ENCODE results near the gene GAB3. TPM values are rescaled to one million over a fixed set of nuclear protein-coding genes. Genes with fewer than 3 reads are reported as not detected.
A peak's percentile ranks its signal among the peaks of the same experiment; 100 is the strongest.

The GAB3 gene
- polyA plus RNA-seq, 3 donors, result 6.2 to 44.0 (median 9.5) TPM

- intact Hi-C loops (cut with micrococcal nuclease), result no loop called here
- H3K27ac Mint-ChIP-seq, result peak overlapping the region; percentile 21 to 92 (median 74)
- Histone ChIP-seq H3K4me1 (ENCODE audit: control insufficient read depth in 1 of 2, insufficient read depth in 2 of 2, low read length in 2 of 2) (peaks cover 98 to 99% of the 10 kb centered on the region in 2 donors), H3K27me3 (ENCODE audit: control insufficient read depth in 2 of 2, insufficient read depth in 2 of 2, low read length in 2 of 2) (no peaks in the 10 kb centered on the region), H3K9me3 (replicated peaks in 1 of 2; ENCODE audit: control insufficient read depth in 1 of 2, insufficient read depth in 1 of 2, low read length in 2 of 2) (no peaks in the 10 kb centered on the region), H3K79me2 (ENCODE audit: insufficient read depth, low read length) (peaks cover 89% of the 10 kb centered on the region), H3K36me3 (replicated peaks in 1 of 2; ENCODE audit: control insufficient read depth in 1 of 2, insufficient read depth in 2 of 2, low read length in 2 of 2) (no peaks in the 10 kb centered on the region), H3K4me3 (replicated peaks in 1 of 3; ENCODE audit: low read depth in 2 of 3, low read length in 3 of 3) (peak overlapping the region in 1 of 3 experiments; percentile 1), H4K20me1 (ENCODE audit: insufficient read depth, low read length) (no peaks in the 10 kb centered on the region), H2AFZ (ENCODE audit: insufficient read depth, low read depth, low read length, poor library complexity, severe bottlenecking) (no peak overlapping the region), H3K4me2 (replicated peaks; ENCODE audit: extremely low read depth, low read length, poor library complexity, severe bottlenecking) (peak overlapping the region; percentile 16), H3K27ac (ENCODE audit: low read depth in 1 of 2, low read length in 2 of 2) (peak overlapping the region in 1 of 2 donors; percentile 83), H3K9ac (ENCODE audit: insufficient read depth, low read length, poor library complexity, severe bottlenecking) (no peak overlapping the region)
- peaks cover 0 to 3% (median 0%) of the 10 kb centered on the region in 7 donors for H3K9me3 Mint-ChIP-seq
- TF ChIP-seq, protein P1, sequence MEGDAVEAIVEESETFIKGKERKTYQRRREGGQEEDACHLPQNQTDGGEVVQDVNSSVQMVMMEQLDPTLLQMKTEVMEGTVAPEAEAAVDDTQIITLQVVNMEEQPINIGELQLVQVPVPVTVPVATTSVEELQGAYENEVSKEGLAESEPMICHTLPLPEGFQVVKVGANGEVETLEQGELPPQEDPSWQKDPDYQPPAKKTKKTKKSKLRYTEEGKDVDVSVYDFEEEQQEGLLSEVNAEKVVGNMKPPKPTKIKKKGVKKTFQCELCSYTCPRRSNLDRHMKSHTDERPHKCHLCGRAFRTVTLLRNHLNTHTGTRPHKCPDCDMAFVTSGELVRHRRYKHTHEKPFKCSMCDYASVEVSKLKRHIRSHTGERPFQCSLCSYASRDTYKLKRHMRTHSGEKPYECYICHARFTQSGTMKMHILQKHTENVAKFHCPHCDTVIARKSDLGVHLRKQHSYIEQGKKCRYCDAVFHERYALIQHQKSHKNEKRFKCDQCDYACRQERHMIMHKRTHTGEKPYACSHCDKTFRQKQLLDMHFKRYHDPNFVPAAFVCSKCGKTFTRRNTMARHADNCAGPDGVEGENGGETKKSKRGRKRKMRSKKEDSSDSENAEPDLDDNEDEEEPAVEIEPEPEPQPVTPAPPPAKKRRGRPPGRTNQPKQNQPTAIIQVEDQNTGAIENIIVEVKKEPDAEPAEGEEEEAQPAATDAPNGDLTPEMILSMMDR (IDR thresholded peaks at IDR 0.05), result no peak
- peaks cover 7 to 14% of the 10 kb centered on the region in 2 donors for H3K36me3 Mint-ChIP-seq
- H3K27me3 Mint-ChIP-seq (ENCODE audit: low read depth in 3 of 3), result no peaks in the 10 kb centered on the region
- no CpG with 5 or more reads among the region's 3 CpGs for WGBS (ENCODE audit: insufficient coverage)
- H3K4me1 Mint-ChIP-seq, result peaks cover 98% of the 10 kb centered on the region
- DNase-seq, result peak in 2 of 3 donors; percentile 16 to 34
- no peak overlapping the region for H3K4me3 Mint-ChIP-seq
Observed at GRCh38 chrX:154727871-154728270, 23.0 kb downstream of the GAB3 start.

GRCh38 chrX:154727418-154727817 lies 23.5 kb downstream of the GAB3 start:
- peaks cover 93 to 97% of the 10 kb centered on the region in 2 donors for H3K4me1 ChIP-seq (ENCODE audit: control insufficient read depth in 1 of 2, insufficient read depth in 2 of 2, low read length in 2 of 2)
- H3K9ac ChIP-seq (ENCODE audit: insufficient read depth, low read length, poor library complexity, severe bottlenecking), result no peak overlapping the region
- no peak overlapping the region for H3K4me3 Mint-ChIP-seq

More at GRCh38 chrX:154727418-154727817, 23.5 kb downstream of the GAB3 start:
- intact Hi-C loops (cut with micrococcal nuclease), result no loop called here
- Mint-ChIP-seq H3K27ac (peak overlapping the region in 5 of 7 donors; percentile 3 to 82 (median 57)), H3K36me3 (peaks cover 10 to 14% of the 10 kb centered on the region in 2 donors), H3K27me3 (ENCODE audit: low read depth in 3 of 3) (no peaks in the 10 kb centered on the region), H3K9me3 (peaks cover 0 to 3% (median 0%) of the 10 kb centered on the region in 7 donors), H3K4me1 (peaks cover 96% of the 10 kb centered on the region)
- no peak for DNase-seq
- H3K4me2 ChIP-seq (replicated peaks; ENCODE audit: extremely low read depth, low read length, poor library complexity, severe bottlenecking), result peak overlapping the region; percentile 16
- no peaks in the 10 kb centered on the region for H3K9me3 ChIP-seq (replicated peaks in 1 of 2; ENCODE audit: control insufficient read depth in 1 of 2, insufficient read depth in 1 of 2, low read length in 2 of 2)
- TF ChIP-seq, protein P1 (IDR thresholded peaks at IDR 0.05), result no peak
- H3K36me3 ChIP-seq (replicated peaks in 1 of 2; ENCODE audit: control insufficient read depth in 1 of 2, insufficient read depth in 2 of 2, low read length in 2 of 2), result no peaks in the 10 kb centered on the region
- peak overlapping the region in 1 of 2 donors; percentile 83 for H3K27ac ChIP-seq (ENCODE audit: low read depth in 1 of 2, low read length in 2 of 2)
- WGBS (ENCODE audit: insufficient coverage), result no CpG with 5 or more reads among the region's 1 CpG
- H3K79me2 ChIP-seq (ENCODE audit: insufficient read depth, low read length), result peaks cover 89% of the 10 kb centered on the region
- no peak overlapping the region for H3K4me3 ChIP-seq (replicated peaks in 1 of 3; ENCODE audit: low read depth in 2 of 3, low read length in 3 of 3)
- H2AFZ ChIP-seq (ENCODE audit: insufficient read depth, low read depth, low read length, poor library complexity, severe bottlenecking), result no peak overlapping the region
- H4K20me1 ChIP-seq (ENCODE audit: insufficient read depth, low read length), result no peaks in the 10 kb centered on the region
- no peaks in the 10 kb centered on the region for H3K27me3 ChIP-seq (ENCODE audit: control insufficient read depth in 2 of 2, insufficient read depth in 2 of 2, low read length in 2 of 2)

Measured in CD14-positive monocyte (primary cell).